Measurements from ENCODE around the gene PLA2G4A.
A peak's percentile ranks its signal among the peaks of the same experiment; 100 is the strongest.

PLA2G4A gene

GRCh38 chr1:186807163-186807562 is 21.6 kb upstream of the PLA2G4A start:
- TF ChIP-seq GATA1 (IDR thresholded peaks at IDR 0.05; ENCODE audit: low read depth, low read length): no peak
- DNase-seq: no peak

- TF ChIP-seq POLR2A (IDR thresholded peaks at IDR 0.05; ENCODE audit: low read length): no peak
- TF ChIP-seq GATA1 (IDR thresholded peaks at IDR 0.05; ENCODE audit: low read depth, low read length): no peak
- DNase-seq: no peak
These were observed 16.9 kb upstream of the PLA2G4A start for GRCh38 chr1:186811892-186812291.

- DNase-seq: no peak
- TF ChIP-seq POLR2A (IDR thresholded peaks at IDR 0.05; ENCODE audit: low read length) (no peak), GATA1 (IDR thresholded peaks at IDR 0.05; ENCODE audit: low read depth, low read length) (no peak)
These were observed 16.2 kb upstream of the PLA2G4A start for GRCh38 chr1:186812570-186812969.

- DNase-seq: no peak
- TF ChIP-seq GATA1 (IDR thresholded peaks at IDR 0.05; ENCODE audit: low read depth, low read length) (no peak), POLR2A (IDR thresholded peaks at IDR 0.05; ENCODE audit: low read length) (no peak)
These were observed 15.3 kb upstream of the PLA2G4A start for GRCh38 chr1:186813420-186813819.

GRCh38 chr1:186819126-186819525 is 9.6 kb upstream of the PLA2G4A start:
- DNase-seq: no peak
- TF ChIP-seq GATA1 (IDR thresholded peaks at IDR 0.05; ENCODE audit: low read depth, low read length) (no peak), POLR2A (IDR thresholded peaks at IDR 0.05; ENCODE audit: low read length) (no peak)

- TF ChIP-seq POLR2A (IDR thresholded peaks at IDR 0.05; ENCODE audit: low read length) (no peak), GATA1 (IDR thresholded peaks at IDR 0.05; ENCODE audit: low read depth, low read length) (no peak)
- no peak for DNase-seq
These were observed 9.2 kb upstream of the PLA2G4A start for GRCh38 chr1:186819563-186819962.

- TF ChIP-seq GATA1 (IDR thresholded peaks at IDR 0.05; ENCODE audit: low read depth, low read length) (no peak), POLR2A (IDR thresholded peaks at IDR 0.05; ENCODE audit: low read length) (no peak)
- peak; percentile 3 to 9 for DNase-seq
These were observed 1.2 kb downstream of the PLA2G4A start for GRCh38 chr1:186829686-186830587.

GRCh38 chr1:186831168-186831567 is 2.4 kb downstream of the PLA2G4A start:
- no peak for DNase-seq
- TF ChIP-seq GATA1 (IDR thresholded peaks at IDR 0.05; ENCODE audit: low read depth, low read length) (no peak), POLR2A (IDR thresholded peaks at IDR 0.05; ENCODE audit: low read length) (no peak)

GRCh38 chr1:186834399-186834958 is 5.7 kb downstream of the PLA2G4A start:
- TF ChIP-seq POLR2A (IDR thresholded peaks at IDR 0.05; ENCODE audit: low read length) (no peak), GATA1 (IDR thresholded peaks at IDR 0.05; ENCODE audit: low read depth, low read length) (no peak)
- DNase-seq: no peak

GRCh38 chr1:186835448-186835847 is 6.7 kb downstream of the PLA2G4A start:
- no peak for TF ChIP-seq GATA1 (IDR thresholded peaks at IDR 0.05; ENCODE audit: low read depth, low read length)
- no peak for DNase-seq

- TF ChIP-seq GATA1 (IDR thresholded peaks at IDR 0.05; ENCODE audit: low read depth, low read length) (no peak), POLR2A (IDR thresholded peaks at IDR 0.05; ENCODE audit: low read length) (no peak)
- no peak for DNase-seq
These were observed 9.1 kb downstream of the PLA2G4A start for GRCh38 chr1:186837806-186838205.

- TF ChIP-seq GATA1 (IDR thresholded peaks at IDR 0.05; ENCODE audit: low read depth, low read length) (no peak), POLR2A (IDR thresholded peaks at IDR 0.05; ENCODE audit: low read length) (no peak)
- no peak for DNase-seq
These were observed 9.8 kb downstream of the PLA2G4A start for GRCh38 chr1:186838380-186839040.

- DNase-seq: no peak
- TF ChIP-seq GATA1 (IDR thresholded peaks at IDR 0.05; ENCODE audit: low read depth, low read length) (no peak), POLR2A (IDR thresholded peaks at IDR 0.05; ENCODE audit: low read length) (no peak)
These were observed 10.3 kb downstream of the PLA2G4A start for GRCh38 chr1:186839041-186839400.

- no peak for DNase-seq
- no peak for TF ChIP-seq GATA1 (IDR thresholded peaks at IDR 0.05; ENCODE audit: low read depth, low read length)
- no peak for TF ChIP-seq POLR2A (IDR thresholded peaks at IDR 0.05; ENCODE audit: low read length)
These were observed 12.8 kb downstream of the PLA2G4A start for GRCh38 chr1:186841599-186841998.

Data from erythroblast (primary cell).